Hepatocyte (in vitro differentiated cells): ENCODE data around the gene FCAR. TPM values are rescaled to one million over a fixed set of nuclear protein-coding genes. Genes with fewer than 3 reads are reported as not detected.
"Not testable (repeated sequence)": the region's sequence is repeated elsewhere in the genome, so short reads cannot be mapped to it uniquely, and the experiment has no call there.

ENCODE experiments used
- DNase-seq: peaks from one replicate; pipeline ENCODE4 v3.0.0-alpha.2; 2016; ENCODE audit warnings: low spot score
- H2AFZ ChIP-seq: fragments of 200-600 bp; sonication (generic); 2 replicates; pipeline ENCODE4 v1.6.0; 2016; ENCODE audit warnings: antibody characterized with exemption, mild to moderate bottlenecking
- H3K27ac ChIP-seq: fragments of 200-600 bp; sonication (generic); 2 replicates; pipeline ENCODE4 v1.5.1; 2016; ENCODE audit warnings: mild to moderate bottlenecking
- H3K27me3 ChIP-seq: fragments of 200-600 bp; sonication (generic); 2 replicates; pipeline ENCODE4 v1.6.1; 2016
- H3K36me3 ChIP-seq: fragments of 200-600 bp; sonication (generic); replicated peaks from 2 replicates; pipeline ENCODE4 v1.5.1; 2016; ENCODE audit warnings: low read depth; ENCODE audit not compliant: insufficient read depth
- H3K4me1 ChIP-seq: fragments of 200-600 bp; sonication (generic); 2 replicates; pipeline ENCODE4 v1.5.1; 2016; ENCODE audit warnings: mild to moderate bottlenecking, moderate library complexity; ENCODE audit not compliant: insufficient read depth
- H3K4me2 ChIP-seq: fragments of 200-600 bp; sonication (generic); 2 replicates; pipeline ENCODE4 v1.6.0; 2016
- H3K4me3 ChIP-seq: fragments of 200-600 bp; sonication (generic); 2 replicates; pipeline ENCODE4 v1.5.1; 2016; ENCODE audit warnings: mild to moderate bottlenecking
- H3K79me2 ChIP-seq: fragments of 200-600 bp; sonication (generic); 2 replicates; pipeline ENCODE4 v1.6.0; 2017; ENCODE audit warnings: mild to moderate bottlenecking
- H3K9me2 ChIP-seq: fragments of 200-600 bp; sonication (generic); replicated peaks from 2 replicates; pipeline ENCODE4 v1.6.0; 2017; ENCODE audit warnings: mild to moderate bottlenecking; ENCODE audit not compliant: insufficient read depth
- H3K9me3 ChIP-seq: fragments of 200-600 bp; sonication (generic); 2 replicates; pipeline ENCODE4 v1.5.1; 2016; ENCODE audit warnings: low read depth, mild to moderate bottlenecking
- H4K20me1 ChIP-seq: fragments of 200-600 bp; sonication (generic); 2 replicates; pipeline ENCODE4 v1.6.0; 2016; ENCODE audit warnings: mild to moderate bottlenecking; ENCODE audit not compliant: insufficient read depth, poor library complexity, severe bottlenecking
- EZH2 ChIP-seq: fragments of 200-600 bp; sonication (generic); IDR thresholded peaks from 2 replicates; pipeline ENCODE4 v1.6.1; 2016; ENCODE audit warnings: antibody characterized with exemption, mild to moderate bottlenecking, borderline replicate concordance
- EZH2phosphoT487 ChIP-seq: fragments of 200-600 bp; sonication (generic); IDR thresholded peaks from one replicate; pipeline ENCODE4 v1.6.1; 2018; ENCODE audit warnings: antibody characterized with exemption, mild to moderate bottlenecking, low read depth, moderate library complexity; ENCODE audit not compliant: unreplicated experiment, severe bottlenecking
- WGBS: methylation state at CpG from one replicate; pipeline ENCODE4 v1.1.6; 2016; ENCODE audit warnings: low lambda C conversion rate; ENCODE audit errors: missing lambda C conversion rate; 5-methylcytosine and 5-hydroxymethylcytosine counted together
- polyA plus RNA-seq: library from polyadenylated mRNA; unstranded; fragments of >200 nt; fragmentation: Nextera tagmentation; extraction: Ambion mirVana; gene quantifications from 2 replicates; pipeline ENCODE4 v1.2.1, GENCODE V29; 2016
- total RNA-seq: library from RNA; depleted of rRNA; stranded (reverse); fragments of >200 nt; gene quantifications from 2 replicates; pipeline ENCODE4 v1.2.3, GENCODE V29; 2014
- TF ChIP-seq, protein P1 (sequence below): fragments of 200-600 bp; sonication (generic); IDR thresholded peaks from 2 replicates; pipeline ENCODE4 v1.5.1; 2016; ENCODE audit warnings: antibody characterized with exemption, mild to moderate bottlenecking; ENCODE audit not compliant: poor library complexity

FCAR gene
- total and polyA plus RNA-seq, 2 experiments from 2014 or later: not detected

DNA sequence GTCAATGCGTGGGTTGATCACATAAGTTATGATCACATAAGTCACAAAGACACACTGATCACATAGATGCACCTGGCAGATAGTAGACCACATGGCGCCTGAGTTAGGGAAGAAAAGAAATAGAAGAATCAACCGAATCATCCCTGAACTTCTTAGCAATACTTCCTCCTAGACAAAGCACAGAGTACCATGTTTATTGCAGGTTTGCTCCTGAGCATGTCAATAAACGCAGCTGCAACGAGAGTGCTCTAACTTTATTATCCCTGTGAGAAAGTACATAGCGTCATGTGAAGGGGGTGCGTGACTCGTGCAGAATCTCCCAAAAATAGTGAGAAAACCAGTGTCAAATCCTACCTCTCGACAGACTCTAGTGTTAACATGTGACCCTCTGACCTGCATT is 49.2 kb downstream of the FCAR start:
- TF ChIP-seq EZH2 (no peak), EZH2phosphoT487 (no peak)
- TF ChIP-seq, protein P1, sequence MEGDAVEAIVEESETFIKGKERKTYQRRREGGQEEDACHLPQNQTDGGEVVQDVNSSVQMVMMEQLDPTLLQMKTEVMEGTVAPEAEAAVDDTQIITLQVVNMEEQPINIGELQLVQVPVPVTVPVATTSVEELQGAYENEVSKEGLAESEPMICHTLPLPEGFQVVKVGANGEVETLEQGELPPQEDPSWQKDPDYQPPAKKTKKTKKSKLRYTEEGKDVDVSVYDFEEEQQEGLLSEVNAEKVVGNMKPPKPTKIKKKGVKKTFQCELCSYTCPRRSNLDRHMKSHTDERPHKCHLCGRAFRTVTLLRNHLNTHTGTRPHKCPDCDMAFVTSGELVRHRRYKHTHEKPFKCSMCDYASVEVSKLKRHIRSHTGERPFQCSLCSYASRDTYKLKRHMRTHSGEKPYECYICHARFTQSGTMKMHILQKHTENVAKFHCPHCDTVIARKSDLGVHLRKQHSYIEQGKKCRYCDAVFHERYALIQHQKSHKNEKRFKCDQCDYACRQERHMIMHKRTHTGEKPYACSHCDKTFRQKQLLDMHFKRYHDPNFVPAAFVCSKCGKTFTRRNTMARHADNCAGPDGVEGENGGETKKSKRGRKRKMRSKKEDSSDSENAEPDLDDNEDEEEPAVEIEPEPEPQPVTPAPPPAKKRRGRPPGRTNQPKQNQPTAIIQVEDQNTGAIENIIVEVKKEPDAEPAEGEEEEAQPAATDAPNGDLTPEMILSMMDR: no peak
- no peak overlapping the region for H3K4me2 ChIP-seq

DNA sequence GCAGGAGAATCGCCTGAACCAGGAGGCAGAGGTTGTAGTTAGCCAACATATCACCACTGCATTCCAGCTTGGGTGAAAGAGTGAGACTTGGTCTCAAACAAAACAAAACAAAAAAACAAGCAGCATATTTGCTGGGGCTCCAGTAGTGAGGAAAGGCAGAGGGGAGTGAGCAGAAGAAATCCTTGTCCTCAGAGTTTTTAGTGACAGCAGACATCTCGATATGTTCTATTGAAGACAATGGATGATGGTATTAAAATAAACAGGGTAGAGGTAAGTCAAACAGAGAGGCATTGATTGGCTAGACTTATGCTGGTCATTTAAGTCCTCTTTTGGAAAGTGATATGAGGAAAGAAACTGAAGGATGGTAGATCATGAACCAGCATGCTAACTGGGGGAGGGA is 54.3 kb downstream of the FCAR start:
- H3K27ac ChIP-seq: no peak overlapping the region

More for the DNA sequence above, 49.2 kb downstream of the FCAR start:
- no peak overlapping the region for H2AFZ ChIP-seq
- no peak overlapping the region for H3K27ac ChIP-seq
- WGBS: 79% methylated on average over 9 of the region's 9 CpGs
- H3K27me3 ChIP-seq: no peaks in the 10 kb centered on the region
- H3K79me2 ChIP-seq: no peaks in the 10 kb centered on the region
- no peaks in the 10 kb centered on the region for H3K36me3 ChIP-seq
- no peaks in the 10 kb centered on the region for H4K20me1 ChIP-seq
- no peaks in the 10 kb centered on the region for H3K9me2 ChIP-seq
- H3K9me3 ChIP-seq: no peaks in the 10 kb centered on the region
- no peaks in the 10 kb centered on the region for H3K4me1 ChIP-seq
- no peak for DNase-seq
- H3K4me3 ChIP-seq: no peak overlapping the region

DNA sequence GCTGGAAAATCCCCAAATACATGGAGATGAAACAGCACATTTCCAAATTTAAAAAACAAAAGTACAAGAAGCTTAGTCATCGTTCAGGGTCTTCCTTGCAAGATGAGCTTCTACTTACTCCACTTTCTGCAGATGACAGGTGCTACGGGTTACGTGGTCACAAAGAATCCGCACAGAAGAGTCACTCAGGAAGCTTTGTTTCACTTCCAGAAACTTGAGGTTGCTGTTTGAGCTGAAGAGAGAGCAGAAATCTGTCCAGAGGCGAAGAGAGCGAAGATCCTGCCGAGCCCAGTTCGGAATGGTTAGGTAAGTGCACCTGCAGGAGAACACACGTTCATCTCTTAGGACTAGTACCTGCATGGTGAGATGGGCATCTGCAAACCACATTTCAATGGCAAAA is 63.9 kb downstream of the FCAR start:
- Histone ChIP-seq H3K4me1 (no peaks in the 10 kb centered on the region), H3K27me3 (no peaks in the 10 kb centered on the region), H3K27ac (no peak overlapping the region), H4K20me1 (no peaks in the 10 kb centered on the region), H3K79me2 (no peaks in the 10 kb centered on the region), H3K9me3 (no peaks in the 10 kb centered on the region), H3K9me2 (no peaks in the 10 kb centered on the region), H2AFZ (no peak overlapping the region), H3K4me3 (no peak overlapping the region), H3K4me2 (no peak overlapping the region), H3K36me3 (no peaks in the 10 kb centered on the region)
- TF ChIP-seq, protein P1: no peak
- TF ChIP-seq EZH2: no peak
- 87% methylated on average over 9 of the region's 9 CpGs for WGBS
- no peak for DNase-seq

More for the DNA sequence above, 54.3 kb downstream of the FCAR start:
- Histone ChIP-seq H3K79me2 (no peaks in the 10 kb centered on the region), H3K36me3 (no peaks in the 10 kb centered on the region), H3K9me2 (no peaks in the 10 kb centered on the region), H3K4me3 (no peak overlapping the region), H3K4me2 (no peak overlapping the region), H4K20me1 (no peaks in the 10 kb centered on the region), H3K9me3 (no peaks in the 10 kb centered on the region), H3K27me3 (no peaks in the 10 kb centered on the region), H2AFZ (no peak overlapping the region), H3K4me1 (no peaks in the 10 kb centered on the region)
- 90% methylated on average over 2 of the region's 2 CpGs for WGBS
- TF ChIP-seq EZH2phosphoT487 (no peak), EZH2 (no peak)
- TF ChIP-seq, protein P1: no peak
- DNase-seq: no peak

DNA sequence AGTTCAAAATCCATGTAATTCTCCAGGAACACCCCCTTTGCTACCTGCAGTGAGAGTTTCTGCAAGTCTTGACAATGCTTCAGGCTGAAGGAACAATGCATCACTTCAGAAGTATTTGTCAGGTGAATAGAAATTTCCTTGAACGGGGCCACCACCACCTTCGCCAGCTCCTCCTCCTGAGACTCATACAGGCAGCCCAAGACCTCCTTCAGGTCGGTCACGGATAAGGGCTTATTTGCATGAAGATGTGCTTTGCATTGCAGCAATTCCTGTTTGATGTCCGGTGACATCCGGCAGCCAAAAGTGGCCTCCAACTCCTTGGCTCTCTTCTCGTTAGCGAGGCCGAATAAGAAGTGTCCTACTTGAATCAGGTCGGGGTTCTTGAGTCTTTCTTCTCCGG is 64.9 kb downstream of the FCAR start:
- Histone ChIP-seq H3K4me2 (no peak overlapping the region), H2AFZ (no peak overlapping the region), H3K4me1 (no peaks in the 10 kb centered on the region), H3K27me3 (no peaks in the 10 kb centered on the region), H3K27ac (no peak overlapping the region), H3K79me2 (no peaks in the 10 kb centered on the region), H3K9me3 (no peaks in the 10 kb centered on the region), H3K9me2 (no peaks in the 10 kb centered on the region), H4K20me1 (no peaks in the 10 kb centered on the region), H3K4me3 (no peak overlapping the region), H3K36me3 (no peaks in the 10 kb centered on the region)
- no peak for DNase-seq
- WGBS: 89% methylated on average over 11 of the region's 11 CpGs
- TF ChIP-seq EZH2phosphoT487: no peak
- TF ChIP-seq EZH2: no peak
- TF ChIP-seq, protein P1: no peak

DNA sequence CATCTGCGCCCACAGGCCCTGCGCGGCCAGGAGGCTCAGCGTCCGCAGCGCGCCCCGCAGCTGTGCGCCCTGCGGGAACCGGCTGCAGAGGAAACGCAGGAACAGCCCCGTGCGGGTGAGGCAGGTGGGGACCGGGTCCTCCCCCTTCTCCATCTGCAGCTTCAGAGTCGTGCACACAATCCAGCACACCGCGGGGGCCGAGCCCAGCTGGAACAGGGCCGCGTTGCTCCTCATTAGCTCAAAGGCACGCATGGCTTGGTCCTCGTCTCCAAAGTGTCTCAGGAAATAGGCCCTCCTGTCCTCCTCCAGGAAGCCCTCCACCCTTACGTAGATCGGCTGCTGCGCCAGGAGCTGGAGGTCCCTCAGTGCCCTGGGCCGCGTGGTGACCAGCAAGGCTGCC is 65.5 kb downstream of the FCAR start:
- DNase-seq, H4K20me1 ChIP-seq, H3K9me2 ChIP-seq, H3K36me3 ChIP-seq, H3K4me1 ChIP-seq, H3K4me2 ChIP-seq, H2AFZ ChIP-seq, H3K4me3 ChIP-seq, H3K79me2 ChIP-seq, H3K27me3 ChIP-seq, H3K27ac ChIP-seq, H3K9me3 ChIP-seq: not testable (repeated sequence)
- WGBS: 83% methylated on average over 9 of the region's 28 CpGs
